GM12873 (cell line): Measurements from ENCODE around the gene NPR2.

Experiments used
- TF ChIP-seq, protein P1 (sequence below): IDR thresholded peaks from 2 replicates; pipeline ENCODE4 v1.5.1; 2012; ENCODE audit warnings: low read depth, mild to moderate bottlenecking, moderate library complexity, low read length, control low read depth; ENCODE audit not compliant: insufficient read depth; ENCODE audit errors: missing control alignments

The NPR2 gene

DNA sequence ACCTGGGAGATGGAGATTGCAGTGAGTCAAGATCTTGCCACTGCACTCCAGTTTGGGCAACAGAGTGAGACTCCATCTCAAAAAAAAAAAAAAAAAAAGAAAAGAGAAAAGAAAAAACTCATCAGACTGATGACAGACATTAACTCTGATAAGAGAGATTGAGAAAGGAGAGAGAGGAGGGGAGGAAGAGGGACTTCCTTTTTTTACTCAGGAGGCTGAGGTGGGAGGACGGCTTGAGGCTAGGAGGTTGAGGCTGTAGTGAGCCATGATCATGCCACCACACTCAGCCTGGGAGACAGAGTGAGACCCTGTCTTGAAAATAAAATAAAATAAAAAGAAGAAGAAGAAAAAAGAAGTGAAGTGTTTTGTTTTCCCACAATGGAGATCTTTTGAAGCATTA lies 27.6 kb upstream of the NPR2 start:
- TF ChIP-seq, protein P1, sequence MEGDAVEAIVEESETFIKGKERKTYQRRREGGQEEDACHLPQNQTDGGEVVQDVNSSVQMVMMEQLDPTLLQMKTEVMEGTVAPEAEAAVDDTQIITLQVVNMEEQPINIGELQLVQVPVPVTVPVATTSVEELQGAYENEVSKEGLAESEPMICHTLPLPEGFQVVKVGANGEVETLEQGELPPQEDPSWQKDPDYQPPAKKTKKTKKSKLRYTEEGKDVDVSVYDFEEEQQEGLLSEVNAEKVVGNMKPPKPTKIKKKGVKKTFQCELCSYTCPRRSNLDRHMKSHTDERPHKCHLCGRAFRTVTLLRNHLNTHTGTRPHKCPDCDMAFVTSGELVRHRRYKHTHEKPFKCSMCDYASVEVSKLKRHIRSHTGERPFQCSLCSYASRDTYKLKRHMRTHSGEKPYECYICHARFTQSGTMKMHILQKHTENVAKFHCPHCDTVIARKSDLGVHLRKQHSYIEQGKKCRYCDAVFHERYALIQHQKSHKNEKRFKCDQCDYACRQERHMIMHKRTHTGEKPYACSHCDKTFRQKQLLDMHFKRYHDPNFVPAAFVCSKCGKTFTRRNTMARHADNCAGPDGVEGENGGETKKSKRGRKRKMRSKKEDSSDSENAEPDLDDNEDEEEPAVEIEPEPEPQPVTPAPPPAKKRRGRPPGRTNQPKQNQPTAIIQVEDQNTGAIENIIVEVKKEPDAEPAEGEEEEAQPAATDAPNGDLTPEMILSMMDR: no peak

- TF ChIP-seq, protein P1: no peak
Measured at GRCh38 chr9:35766997-35767396, 24.4 kb upstream of the NPR2 start.

GRCh38 chr9:35767458-35767857 lies 23.9 kb upstream of the NPR2 start:
- TF ChIP-seq, protein P1: no peak

- TF ChIP-seq, protein P1: no peak
Measured at GRCh38 chr9:35769763-35770162, 21.6 kb upstream of the NPR2 start.

GRCh38 chr9:35771075-35771433 lies 20.3 kb upstream of the NPR2 start:
- TF ChIP-seq, protein P1: no peak

GRCh38 chr9:35771534-35771933 lies 19.9 kb upstream of the NPR2 start:
- TF ChIP-seq, protein P1: no peak

- TF ChIP-seq, protein P1: no peak
Measured at GRCh38 chr9:35771943-35772342, 19.4 kb upstream of the NPR2 start.
